ENCODE data around the gene CACNA2D4.

CACNA2D4 gene

DNA sequence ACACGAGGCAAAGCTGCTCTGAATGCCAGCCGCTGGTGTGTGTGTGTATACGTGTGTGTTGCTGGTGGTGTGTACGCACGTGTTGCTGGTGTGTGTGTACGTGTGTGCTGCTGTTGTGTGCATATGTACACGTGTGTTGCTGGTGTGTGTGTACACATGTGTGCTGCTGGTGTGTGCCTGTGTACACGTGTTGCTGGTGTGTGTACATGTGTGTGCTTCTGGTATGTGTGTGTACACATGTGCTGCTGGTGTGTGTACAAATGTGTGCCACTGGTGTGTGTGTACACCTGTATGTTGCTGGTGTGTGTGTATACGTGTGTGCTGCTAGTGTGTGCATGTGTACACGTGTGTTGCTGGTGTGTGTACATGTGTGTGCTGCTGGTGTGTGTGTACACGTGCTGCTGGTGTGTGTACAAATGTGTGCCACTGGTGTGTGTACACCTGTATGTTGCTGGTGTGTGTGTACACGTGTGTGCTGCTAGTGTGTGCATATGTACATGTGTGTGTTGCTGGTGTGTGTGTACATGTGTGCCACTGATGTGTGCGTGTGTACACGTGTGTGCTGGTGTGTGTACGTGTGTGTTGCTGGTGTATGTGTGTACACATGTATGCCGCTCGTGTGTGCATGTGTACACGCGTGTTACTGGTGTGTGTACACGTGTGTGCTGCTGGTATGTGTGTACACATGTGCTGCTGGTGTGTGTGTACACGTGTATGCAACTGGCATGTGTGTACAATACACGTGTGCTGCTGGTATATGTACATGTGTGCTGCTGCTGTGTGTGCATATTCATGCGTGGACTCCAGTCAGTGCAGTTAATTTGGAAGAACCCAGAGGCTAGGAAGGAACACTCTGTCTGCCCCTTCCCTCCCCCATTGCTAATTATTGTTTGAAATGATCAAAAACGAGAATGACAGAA is 47.2 kb downstream of the CACNA2D4 start:
- H3K36me3 ChIP-seq (replicated peaks): no peaks in the 10 kb centered on the region
- H3K9me3 ChIP-seq: no peaks in the 10 kb centered on the region
- H3K27me3 ChIP-seq (ENCODE audit: low read depth): no peaks in the 10 kb centered on the region
- in situ Hi-C loops (cut with MboI; ENCODE audit: low sequenced_read_pairs): no loop called here
- H3K4me1 ChIP-seq: no peaks in the 10 kb centered on the region
- H3K4me3 ChIP-seq: no peak overlapping the region
- no peak for DNase-seq (ENCODE audit: low spot score in 2 of 2)

DNA sequence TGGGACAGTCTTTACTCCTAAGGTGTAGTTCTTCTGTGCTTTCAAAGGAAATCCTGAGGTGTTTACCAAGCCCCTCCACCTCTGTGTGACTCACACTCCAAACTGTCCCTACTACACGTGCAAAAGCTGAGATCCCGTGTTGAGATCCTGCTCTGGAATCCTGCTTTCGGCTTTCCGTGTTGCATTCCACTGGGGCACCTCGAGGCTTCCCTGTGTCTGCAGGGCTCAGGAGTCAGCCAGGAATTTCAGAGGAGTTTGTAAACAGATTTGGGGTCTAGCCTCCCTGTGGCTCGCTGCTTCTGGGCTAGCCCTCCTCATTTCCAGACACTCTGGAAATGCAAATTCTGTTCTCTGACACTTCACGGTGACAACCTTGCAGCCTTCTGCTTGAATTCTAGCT is 48.4 kb downstream of the CACNA2D4 start:
- no peak for DNase-seq (ENCODE audit: low spot score in 2 of 2)
- Histone ChIP-seq H3K4me1 (no peaks in the 10 kb centered on the region), H3K36me3 (replicated peaks) (no peaks in the 10 kb centered on the region), H3K4me3 (no peak overlapping the region), H3K9me3 (no peaks in the 10 kb centered on the region), H3K27me3 (ENCODE audit: low read depth) (no peaks in the 10 kb centered on the region)
- in situ Hi-C loops (cut with MboI; ENCODE audit: low sequenced_read_pairs): no loop called here

DNA sequence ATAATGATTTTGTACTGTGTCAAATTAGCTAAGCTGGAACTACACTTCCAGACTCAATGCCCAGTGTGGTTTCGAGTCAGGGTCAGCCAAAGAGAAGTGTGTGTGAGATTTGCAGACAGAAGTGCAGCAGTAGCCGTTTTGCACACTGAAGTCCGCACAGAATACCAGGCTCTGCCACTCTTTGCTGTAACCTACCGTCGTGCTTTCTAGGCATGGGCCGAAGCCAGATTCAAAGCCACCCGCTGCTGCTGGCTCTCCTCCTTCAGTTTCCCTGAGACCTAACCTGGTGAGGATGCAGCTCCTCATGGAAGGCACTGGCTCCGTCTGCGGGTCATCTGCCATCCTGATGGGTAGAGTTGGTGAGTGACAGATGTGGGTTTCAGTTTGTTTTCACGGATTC is 49.3 kb downstream of the CACNA2D4 start:
- Histone ChIP-seq H3K4me1 (no peaks in the 10 kb centered on the region), H3K4me3 (no peak overlapping the region), H3K36me3 (replicated peaks) (no peaks in the 10 kb centered on the region), H3K9me3 (no peaks in the 10 kb centered on the region), H3K27me3 (ENCODE audit: low read depth) (no peaks in the 10 kb centered on the region)
- in situ Hi-C loops (cut with MboI; ENCODE audit: low sequenced_read_pairs): no loop called here
- no peak for DNase-seq (ENCODE audit: low spot score in 2 of 2)

DNA sequence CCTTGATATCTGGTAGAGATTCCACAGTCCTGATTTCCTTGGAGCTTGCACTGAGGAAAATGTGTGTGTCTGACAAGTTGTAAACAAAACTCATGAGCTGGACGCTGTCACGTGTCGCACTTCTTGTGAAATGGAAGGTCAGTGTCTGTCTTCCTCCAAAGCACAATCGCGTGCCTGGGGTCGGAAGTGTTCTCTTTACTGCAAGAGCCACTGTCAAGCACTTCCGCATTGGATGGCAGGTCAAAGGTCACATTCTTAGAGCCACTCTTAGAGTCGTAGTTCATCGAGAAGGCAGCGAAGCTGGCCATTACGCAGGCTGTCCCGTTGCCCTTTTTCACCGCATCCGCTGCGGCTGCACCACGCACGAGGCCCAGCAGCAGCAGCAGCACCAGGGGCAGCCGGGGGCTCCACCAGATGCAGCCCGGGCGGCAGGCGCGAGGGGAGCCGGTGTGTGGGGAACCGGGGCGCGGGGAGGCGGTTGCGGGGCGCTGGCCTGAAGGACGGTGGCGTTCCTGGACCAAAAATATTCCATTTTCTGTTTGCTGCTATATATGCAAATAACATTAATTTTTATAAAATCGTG is 53.1 kb downstream of the CACNA2D4 start:
- Histone ChIP-seq H3K36me3 (replicated peaks) (no peaks in the 10 kb centered on the region), H3K9me3 (no peaks in the 10 kb centered on the region), H3K4me1 (no peaks in the 10 kb centered on the region), H3K4me3 (no peak overlapping the region), H3K27me3 (ENCODE audit: low read depth) (no peaks in the 10 kb centered on the region)
- DNase-seq (ENCODE audit: low spot score in 2 of 2): no peak
- in situ Hi-C loops (cut with MboI; ENCODE audit: low sequenced_read_pairs): no loop called here

DNA sequence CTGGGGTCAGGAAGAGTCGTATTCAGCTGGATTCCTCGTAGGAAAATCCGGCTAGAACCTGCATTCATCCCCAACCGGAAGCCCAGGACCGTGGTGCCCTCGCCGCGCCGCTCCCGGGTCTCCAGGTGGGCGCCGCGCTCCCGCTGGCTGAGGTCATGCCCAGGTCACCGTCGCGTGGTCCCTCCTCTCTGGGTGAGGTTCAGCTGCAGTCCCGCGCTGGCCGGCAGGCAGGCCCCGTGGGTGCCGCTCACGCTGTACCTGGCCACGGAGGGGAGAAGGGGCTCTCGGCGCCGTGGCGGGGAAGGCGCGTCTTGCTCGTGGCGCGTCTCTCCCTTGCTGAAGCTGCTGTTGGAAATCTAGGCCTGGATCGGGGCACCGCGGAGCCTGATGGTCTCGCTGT is 53.6 kb downstream of the CACNA2D4 start:
- Histone ChIP-seq H3K36me3 (replicated peaks) (no peaks in the 10 kb centered on the region), H3K4me1 (no peaks in the 10 kb centered on the region), H3K27me3 (ENCODE audit: low read depth) (no peaks in the 10 kb centered on the region), H3K4me3 (no peak overlapping the region), H3K9me3 (no peaks in the 10 kb centered on the region)
- DNase-seq (ENCODE audit: low spot score in 2 of 2): no peak
- in situ Hi-C loops (cut with MboI; ENCODE audit: low sequenced_read_pairs): no loop called here

DNA sequence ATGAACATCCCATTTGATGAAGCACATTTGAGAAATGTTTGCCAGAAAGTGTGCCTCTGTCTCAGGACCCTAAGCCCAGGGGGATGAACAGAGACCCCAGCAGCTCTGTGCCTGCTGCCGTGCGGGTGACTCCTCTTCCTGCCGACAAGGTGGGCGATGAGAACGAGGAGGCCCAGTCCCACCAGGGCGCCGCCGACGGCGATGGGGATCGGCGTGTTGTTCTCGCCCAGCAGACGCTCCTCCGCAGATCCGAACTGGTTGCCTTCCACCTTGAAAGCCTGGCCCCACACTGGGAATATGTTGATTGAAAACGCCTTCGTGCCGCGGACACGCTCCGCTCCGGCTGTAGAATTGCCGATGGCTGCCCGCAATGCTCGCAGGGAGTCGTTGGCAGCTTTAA is 54.0 kb downstream of the CACNA2D4 start:
- H3K27me3 ChIP-seq (ENCODE audit: low read depth): no peaks in the 10 kb centered on the region

DNA sequence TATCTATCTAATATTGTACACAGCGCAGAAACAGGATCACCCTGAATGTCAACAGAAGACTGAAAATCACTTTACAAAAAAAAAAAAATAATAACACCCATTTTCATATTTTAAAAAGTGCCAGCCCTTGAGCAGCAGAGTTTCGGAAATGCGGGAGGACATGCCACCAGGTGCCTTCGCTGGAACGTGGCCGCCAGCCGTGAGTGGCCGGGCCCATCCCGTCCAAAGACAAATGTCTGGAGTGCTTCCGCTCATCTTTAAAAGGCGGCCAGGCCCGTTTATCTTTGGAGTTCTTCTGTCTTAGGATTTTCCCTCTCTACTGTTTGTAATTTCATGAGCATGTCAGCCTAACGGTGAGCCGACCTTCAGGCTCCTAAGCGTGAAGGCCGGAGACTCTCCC is 54.6 kb downstream of the CACNA2D4 start:
- in situ Hi-C loops (cut with MboI; ENCODE audit: low sequenced_read_pairs): no loop called here
- H3K27me3 ChIP-seq (ENCODE audit: low read depth): no peaks in the 10 kb centered on the region
- no peaks in the 10 kb centered on the region for H3K4me1 ChIP-seq

More for the DNA sequence above, 54.0 kb downstream of the CACNA2D4 start:
- Histone ChIP-seq H3K4me3 (no peak overlapping the region), H3K9me3 (no peaks in the 10 kb centered on the region), H3K36me3 (replicated peaks) (no peaks in the 10 kb centered on the region), H3K4me1 (no peaks in the 10 kb centered on the region)
- in situ Hi-C loops (cut with MboI; ENCODE audit: low sequenced_read_pairs): no loop called here
- DNase-seq (ENCODE audit: low spot score in 2 of 2): no peak

DNA sequence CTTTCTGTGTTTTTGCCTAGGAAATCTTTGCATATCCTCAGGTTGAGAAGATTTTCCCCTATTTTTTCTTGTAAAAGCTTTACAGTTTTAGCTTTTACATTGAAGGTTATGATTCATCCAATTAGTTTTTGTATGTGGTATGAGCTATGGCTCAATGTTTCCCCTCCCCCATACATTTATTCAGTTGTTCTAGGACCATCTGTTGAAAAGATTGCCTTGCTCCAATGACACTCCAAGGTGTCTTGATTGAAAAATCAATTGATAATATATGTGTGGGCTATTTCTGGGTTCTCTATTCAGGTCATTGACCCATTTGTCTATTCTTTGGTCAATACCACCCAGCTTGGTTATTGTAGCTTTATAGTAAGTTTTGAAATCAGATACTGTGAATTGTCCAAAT is 55.5 kb downstream of the CACNA2D4 start:
- Histone ChIP-seq H3K36me3 (replicated peaks) (no peaks in the 10 kb centered on the region), H3K4me1 (no peaks in the 10 kb centered on the region), H3K27me3 (ENCODE audit: low read depth) (no peaks in the 10 kb centered on the region), H3K4me3 (no peak overlapping the region), H3K9me3 (no peaks in the 10 kb centered on the region)
- in situ Hi-C loops (cut with MboI; ENCODE audit: low sequenced_read_pairs): no loop called here
- no peak for DNase-seq (ENCODE audit: low spot score in 2 of 2)

More for the DNA sequence above, 54.6 kb downstream of the CACNA2D4 start:
- no peaks in the 10 kb centered on the region for H3K9me3 ChIP-seq
- H3K4me3 ChIP-seq: no peak overlapping the region
- DNase-seq (ENCODE audit: low spot score in 2 of 2): no peak
- no peaks in the 10 kb centered on the region for H3K36me3 ChIP-seq (replicated peaks)

DNA sequence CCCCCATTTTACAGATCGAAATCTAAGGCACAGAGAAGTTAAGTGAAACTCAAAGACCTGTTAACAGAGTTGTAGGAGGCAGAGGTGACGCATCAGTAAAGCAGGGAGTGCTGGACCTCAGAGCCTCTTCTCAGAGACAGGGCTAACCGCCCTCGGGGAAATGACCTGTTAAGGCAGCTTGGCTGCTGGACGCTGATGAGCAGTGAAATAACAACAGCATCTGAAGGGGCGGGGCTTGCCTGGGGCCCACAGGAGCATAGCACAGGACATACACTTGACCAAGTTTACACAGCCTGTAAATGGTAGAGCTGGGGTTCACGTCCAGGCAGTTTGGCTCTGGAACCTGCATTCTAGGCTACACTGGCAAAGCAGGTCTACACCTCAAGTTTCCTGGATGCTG is 58.8 kb downstream of the CACNA2D4 start:
- no peak overlapping the region for H3K4me3 ChIP-seq
- no peak for DNase-seq (ENCODE audit: low spot score in 2 of 2)
- no peaks in the 10 kb centered on the region for H3K9me3 ChIP-seq
- in situ Hi-C loops (cut with MboI; ENCODE audit: low sequenced_read_pairs): no loop called here
- H3K4me1 ChIP-seq: no peaks in the 10 kb centered on the region
- no peaks in the 10 kb centered on the region for H3K36me3 ChIP-seq (replicated peaks)
- no peaks in the 10 kb centered on the region for H3K27me3 ChIP-seq (ENCODE audit: low read depth)

DNA sequence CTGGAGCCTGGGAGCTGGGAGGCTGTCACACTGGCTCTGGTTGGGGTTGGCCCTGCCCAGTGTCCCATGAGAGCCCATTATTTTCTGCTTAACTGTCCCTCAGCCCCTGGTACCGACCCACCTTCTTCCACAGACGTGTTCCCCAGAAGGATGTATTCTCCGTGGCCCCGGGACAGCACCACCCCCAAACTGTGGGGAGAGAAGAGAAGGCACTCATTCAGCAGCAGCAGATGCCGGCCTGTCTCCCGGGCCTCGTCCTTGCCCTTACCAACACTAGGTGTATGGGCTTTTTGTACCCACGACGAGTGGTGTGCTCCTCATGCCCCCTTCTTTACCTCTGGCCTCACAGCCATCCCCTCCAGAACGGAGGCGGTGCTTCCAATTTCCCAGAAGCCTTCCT is 60.0 kb downstream of the CACNA2D4 start:
- DNase-seq (ENCODE audit: low spot score in 2 of 2): no peak
- no peaks in the 10 kb centered on the region for H3K4me1 ChIP-seq
- H3K9me3 ChIP-seq: no peaks in the 10 kb centered on the region
- no peaks in the 10 kb centered on the region for H3K27me3 ChIP-seq (ENCODE audit: low read depth)
- H3K36me3 ChIP-seq (replicated peaks): no peaks in the 10 kb centered on the region
- in situ Hi-C loops (cut with MboI; ENCODE audit: low sequenced_read_pairs): no loop called here
- H3K4me3 ChIP-seq: no peak overlapping the region

DNA sequence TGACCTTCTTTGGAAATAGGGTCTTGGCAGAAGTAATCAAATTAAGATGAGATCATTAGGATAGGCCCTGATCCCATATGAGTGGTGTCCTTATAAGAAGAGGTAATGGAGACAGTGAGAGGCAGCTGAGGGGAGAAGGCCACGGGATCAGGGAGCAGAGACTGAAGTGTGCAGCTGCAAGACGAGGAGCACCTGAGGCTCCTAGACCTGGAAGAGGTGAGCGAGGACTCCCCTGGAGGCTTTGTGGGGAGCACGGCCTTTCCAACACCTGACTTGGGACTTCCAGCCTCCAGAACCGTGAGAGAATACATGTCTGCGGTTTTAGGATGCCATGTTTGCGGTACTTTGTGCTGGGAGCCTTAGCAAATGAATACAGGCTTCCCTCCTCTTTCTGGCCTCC is 60.6 kb downstream of the CACNA2D4 start:
- in situ Hi-C loops (cut with MboI; ENCODE audit: low sequenced_read_pairs): no loop called here
- Histone ChIP-seq H3K4me1 (no peaks in the 10 kb centered on the region), H3K9me3 (no peaks in the 10 kb centered on the region), H3K36me3 (replicated peaks) (no peaks in the 10 kb centered on the region), H3K4me3 (no peak overlapping the region), H3K27me3 (ENCODE audit: low read depth) (no peaks in the 10 kb centered on the region)
- no peak for DNase-seq (ENCODE audit: low spot score in 2 of 2)

DNA sequence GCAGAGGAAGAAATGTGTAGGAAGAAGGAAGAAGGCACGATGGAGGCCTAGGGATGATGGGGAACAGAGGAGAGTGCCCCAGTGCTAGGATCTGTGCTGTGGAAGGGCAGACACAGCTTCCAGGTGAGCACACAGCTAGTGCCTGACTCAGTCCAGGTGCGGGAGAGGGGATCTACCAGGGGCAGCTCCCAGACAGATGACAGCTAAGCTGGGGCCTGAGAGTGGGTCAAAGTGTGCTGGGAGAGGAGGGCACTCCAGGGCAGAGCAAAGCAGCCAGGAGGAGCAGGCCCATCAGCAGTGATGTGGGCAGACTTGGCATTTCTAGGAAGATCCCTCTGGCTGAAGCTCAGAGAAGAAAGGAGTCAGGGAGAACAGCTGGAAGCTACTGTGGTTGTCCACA is 61.4 kb downstream of the CACNA2D4 start:
- Histone ChIP-seq H3K9me3 (no peaks in the 10 kb centered on the region), H3K4me1 (no peaks in the 10 kb centered on the region), H3K36me3 (replicated peaks) (no peaks in the 10 kb centered on the region), H3K27me3 (ENCODE audit: low read depth) (no peaks in the 10 kb centered on the region), H3K4me3 (no peak overlapping the region)
- in situ Hi-C loops (cut with MboI; ENCODE audit: low sequenced_read_pairs): no loop called here
- DNase-seq (ENCODE audit: low spot score in 2 of 2): no peak

DNA sequence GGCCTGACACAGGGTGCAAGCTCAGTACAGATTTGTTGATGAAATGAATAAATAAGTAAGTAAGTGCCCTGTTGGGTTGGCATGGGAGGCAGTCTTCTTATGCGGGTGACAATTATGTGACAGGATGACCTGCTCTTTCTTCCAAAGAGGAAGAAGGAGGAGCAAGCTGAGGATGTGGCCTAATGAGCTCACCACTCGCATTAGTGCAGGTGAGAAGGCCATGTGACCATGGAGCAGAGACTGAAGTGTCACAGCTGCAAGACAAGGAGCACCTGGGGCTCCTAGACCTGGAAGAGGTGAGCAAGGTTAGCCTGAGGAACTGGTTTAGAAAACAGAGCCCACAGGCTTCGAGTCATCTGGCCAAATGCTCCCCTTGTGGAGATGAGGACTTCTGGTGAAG is 63.2 kb downstream of the CACNA2D4 start:
- in situ Hi-C loops (cut with MboI; ENCODE audit: low sequenced_read_pairs): no loop called here

DNA sequence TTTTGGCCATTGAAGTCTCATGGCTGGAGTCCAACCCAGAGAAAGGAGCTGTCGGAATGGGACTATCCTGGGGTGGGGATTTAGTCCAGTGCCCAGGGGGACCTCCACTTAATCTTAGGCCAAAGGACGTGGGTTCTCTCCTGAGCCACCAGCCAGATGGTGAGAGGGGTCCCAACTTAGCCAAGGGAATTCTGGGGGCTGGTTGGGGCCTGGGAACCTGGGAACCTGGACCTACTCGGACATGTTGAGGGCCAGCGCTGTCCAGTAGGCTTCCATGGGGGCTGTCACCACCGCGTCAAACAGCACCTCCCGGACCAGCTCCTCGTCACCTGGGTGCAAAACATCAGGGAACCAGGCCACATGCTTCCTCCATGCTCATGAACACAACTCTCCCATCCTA is 64.7 kb downstream of the CACNA2D4 start:
- Histone ChIP-seq H3K36me3 (replicated peaks) (no peaks in the 10 kb centered on the region), H3K4me1 (no peaks in the 10 kb centered on the region), H3K9me3 (no peaks in the 10 kb centered on the region), H3K27me3 (ENCODE audit: low read depth) (no peaks in the 10 kb centered on the region), H3K4me3 (no peak overlapping the region)
- in situ Hi-C loops (cut with MboI; ENCODE audit: low sequenced_read_pairs): no loop called here
- DNase-seq (ENCODE audit: low spot score in 2 of 2): no peak

More for the DNA sequence above, 63.2 kb downstream of the CACNA2D4 start:
- no peaks in the 10 kb centered on the region for H3K4me1 ChIP-seq
- no peaks in the 10 kb centered on the region for H3K27me3 ChIP-seq (ENCODE audit: low read depth)
- H3K4me3 ChIP-seq: no peak overlapping the region
- no peak for DNase-seq (ENCODE audit: low spot score in 2 of 2)
- no peaks in the 10 kb centered on the region for H3K36me3 ChIP-seq (replicated peaks)
- H3K9me3 ChIP-seq: no peaks in the 10 kb centered on the region

Data from HAP-1 (cell line).